ENCODE data around the gene CPT1A. TPM values are rescaled to one million over a fixed set of nuclear protein-coding genes. Genes with fewer than 3 reads are reported as not detected.

CPT1A gene
- total RNA-seq, 4 donors from 2014 or later, result 6.9 to 32.1 (median 12.9) TPM

GRCh38 chr11:68743539-68743938, 98.2 kb downstream of the CPT1A start:
- no peak overlapping the region for H3K27ac ChIP-seq
- no peaks in the 10 kb centered on the region for H3K9me3 ChIP-seq
- in situ Hi-C loops (cut with MboI; ENCODE audit: low sequenced_read_pairs in 4 of 4) (no loop called here), intact Hi-C loops (cut with DNase I; ENCODE audit: low total_unique reads) (no loop called here)
- H3K36me3 ChIP-seq, result no peaks in the 10 kb centered on the region
- no peaks in the 10 kb centered on the region for H3K27me3 ChIP-seq
- ATAC-seq (no peak), DNase-seq (no peak)
- TF ChIP-seq CTCF (IDR thresholded peaks at IDR 0.05 in 4 of 5, conservative IDR thresholded peaks at IDR 0.05 in 1 of 5) (no peak), POLR2A (IDR thresholded peaks at IDR 0.05) (no peak)
- no peak overlapping the region for H3K4me3 ChIP-seq
- no peaks in the 10 kb centered on the region for H3K4me1 ChIP-seq

GRCh38 chr11:68741463-68741862, 100.3 kb downstream of the CPT1A start:
- H3K4me3 ChIP-seq, result no peak overlapping the region
- H3K27me3 ChIP-seq, result no peaks in the 10 kb centered on the region
- H3K9me3 ChIP-seq, result no peaks in the 10 kb centered on the region
- no peak for ATAC-seq
- intact Hi-C loops (cut with DNase I; ENCODE audit: low total_unique reads), result no loop called here
- no peaks in the 10 kb centered on the region for H3K36me3 ChIP-seq
- no peak overlapping the region for H3K27ac ChIP-seq
- H3K4me1 ChIP-seq, result no peaks in the 10 kb centered on the region
- in situ Hi-C loops (cut with MboI; ENCODE audit: low sequenced_read_pairs in 4 of 4), result no loop called here
- DNase-seq, result no peak
- no peak for TF ChIP-seq POLR2A (IDR thresholded peaks at IDR 0.05)
- no peak for TF ChIP-seq CTCF (IDR thresholded peaks at IDR 0.05 in 4 of 5, conservative IDR thresholded peaks at IDR 0.05 in 1 of 5)

GRCh38 chr11:68735646-68736045, 106.1 kb downstream of the CPT1A start:
- TF ChIP-seq POLR2A (IDR thresholded peaks at IDR 0.05) (no peak), CTCF (IDR thresholded peaks at IDR 0.05 in 4 of 5, conservative IDR thresholded peaks at IDR 0.05 in 1 of 5) (no peak)
- no peaks in the 10 kb centered on the region for H3K9me3 ChIP-seq
- H3K4me1 ChIP-seq, result no peaks in the 10 kb centered on the region
- DNase-seq (no peak), ATAC-seq (no peak)
- in situ Hi-C loops (cut with MboI; ENCODE audit: low sequenced_read_pairs in 4 of 4), result no loop called here
- peaks cover 0 to 7% (median 0%) of the 10 kb centered on the region in 3 donors for H3K27me3 ChIP-seq
- no peak overlapping the region for H3K27ac ChIP-seq
- intact Hi-C loops (cut with DNase I; ENCODE audit: low total_unique reads), result no loop called here
- H3K36me3 ChIP-seq, result no peaks in the 10 kb centered on the region
- H3K4me3 ChIP-seq, result no peak overlapping the region

- intact Hi-C loops (cut with DNase I; ENCODE audit: low total_unique reads) (no loop called here), in situ Hi-C loops (cut with MboI; ENCODE audit: low sequenced_read_pairs in 4 of 4) (no loop called here)
- TF ChIP-seq POLR2A (IDR thresholded peaks at IDR 0.05) (no peak), CTCF (IDR thresholded peaks at IDR 0.05 in 4 of 5, conservative IDR thresholded peaks at IDR 0.05 in 1 of 5) (no peak)
- no peaks in the 10 kb centered on the region for H3K9me3 ChIP-seq
- peaks cover 0 to 7% (median 0%) of the 10 kb centered on the region in 3 donors for H3K27me3 ChIP-seq
- H3K4me3 ChIP-seq, result no peak overlapping the region
- no peak for DNase-seq
- no peaks in the 10 kb centered on the region for H3K4me1 ChIP-seq
- ATAC-seq, result no peak
- no peaks in the 10 kb centered on the region for H3K36me3 ChIP-seq
- H3K27ac ChIP-seq, result no peak overlapping the region
Measured at GRCh38 chr11:68735125-68735524, 106.6 kb downstream of the CPT1A start.

GRCh38 chr11:68734111-68734510, 107.6 kb downstream of the CPT1A start:
- in situ Hi-C loops (cut with MboI; ENCODE audit: low sequenced_read_pairs in 4 of 4) (no loop called here), intact Hi-C loops (cut with DNase I; ENCODE audit: low total_unique reads) (no loop called here)
- Histone ChIP-seq H3K9me3 (no peaks in the 10 kb centered on the region), H3K36me3 (no peaks in the 10 kb centered on the region), H3K27ac (no peak overlapping the region), H3K4me3 (no peak overlapping the region), H3K27me3 (peaks cover 0 to 7% (median 0%) of the 10 kb centered on the region in 3 donors), H3K4me1 (no peaks in the 10 kb centered on the region)
- TF ChIP-seq CTCF (IDR thresholded peaks at IDR 0.05 in 4 of 5, conservative IDR thresholded peaks at IDR 0.05 in 1 of 5), result no peak
- TF ChIP-seq POLR2A (IDR thresholded peaks at IDR 0.05), result no peak
- ATAC-seq (no peak), DNase-seq (no peak)
